Activated CD8-positive, alpha-beta memory T cell treated with anti-CD3 and anti-CD28 coated beads for 4 hours (primary cell): ENCODE data around the gene USP34.
"Not testable (repeated sequence)": the region's sequence is repeated elsewhere in the genome, so short reads cannot be mapped to it uniquely, and the experiment has no call there.

Source experiments
- DNase-seq, 2 donors: peaks; one replicate each; pipeline ENCODE4 v3.0.0-alpha.2; 2020; ENCODE audit warnings: low read depth in 2 of 2

Gene USP34

GRCh38 chr2:61185231-61185728, 285.6 kb downstream of the USP34 start:
- no peak for DNase-seq

- DNase-seq = no peak
Observed at GRCh38 chr2:61184263-61184662, 286.6 kb downstream of the USP34 start.

GRCh38 chr2:61183795-61184194, 287.1 kb downstream of the USP34 start:
- no peak for DNase-seq

GRCh38 chr2:61182059-61182383, 288.9 kb downstream of the USP34 start:
- no peak for DNase-seq

GRCh38 chr2:61181382-61182058, 289.4 kb downstream of the USP34 start:
- no peak for DNase-seq

GRCh38 chr2:61180686-61181085, 290.2 kb downstream of the USP34 start:
- DNase-seq = no peak

GRCh38 chr2:61179701-61180639, 290.9 kb downstream of the USP34 start:
- no peak for DNase-seq

GRCh38 chr2:61178603-61179545, 292.0 kb downstream of the USP34 start:
- DNase-seq = no peak

- DNase-seq = peak in 1 of 2 donors; percentile 7
Observed at GRCh38 chr2:61177727-61178549, 292.9 kb downstream of the USP34 start.

GRCh38 chr2:61176755-61177726, 293.8 kb downstream of the USP34 start:
- DNase-seq = peak; percentile 84 to 86

GRCh38 chr2:61175036-61175435, 295.9 kb downstream of the USP34 start:
- DNase-seq = no peak

GRCh38 chr2:61173116-61173515, 297.8 kb downstream of the USP34 start:
- DNase-seq = no peak

- no peak for DNase-seq
Observed at GRCh38 chr2:61172671-61173070, 298.2 kb downstream of the USP34 start.

GRCh38 chr2:61167579-61167978, 303.3 kb downstream of the USP34 start:
- DNase-seq = no peak

- DNase-seq = no peak
Observed at GRCh38 chr2:61165946-61166345, 304.9 kb downstream of the USP34 start.

GRCh38 chr2:61165082-61165481, 305.8 kb downstream of the USP34 start:
- DNase-seq = not testable (repeated sequence)

GRCh38 chr2:61162721-61163120, 308.2 kb downstream of the USP34 start:
- DNase-seq = no peak

- DNase-seq = no peak
Observed at GRCh38 chr2:61161888-61162287, 309.0 kb downstream of the USP34 start, which contains the start of gene C2orf74. Gene C2orf74 (plus strand): TSS chr2:61162188. CDS start chr2:61162515, 327 bp downstream.

- no peak for DNase-seq
Observed at GRCh38 chr2:61158356-61158955, 312.4 kb downstream of the USP34 start.
